ENCODE results near the gene LDLRAD4. TPM values are rescaled to one million over a fixed set of nuclear protein-coding genes. Genes with fewer than 3 reads are reported as not detected.

Gene LDLRAD4
- total and polyA plus RNA-seq, 2 experiments from 2014 or later: 0.73 to 1.9 TPM

GRCh38 chr18:13244135-13244534 is 25.6 kb downstream of the LDLRAD4 start:
- DNase-seq (ENCODE audit: low spot score) (no peak), ATAC-seq (no peak)
- no peaks in the 10 kb centered on the region for H3F3A ChIP-seq (replicated peaks; ENCODE audit: low read depth)
- no peak overlapping the region for H3K27ac ChIP-seq (ENCODE audit: low read depth)
- Mint-ChIP-seq H3K36me3 (ENCODE audit: low read depth) (no peaks in the 10 kb centered on the region), H3K4me1 (no peaks in the 10 kb centered on the region; the same call in 2 of the 3 replicates), H3K27ac (no peak overlapping the region), H3K4me3 (no peak overlapping the region), H3K27me3 (ENCODE audit: insufficient read depth, low read depth, poor library complexity) (peaks cover 7% of the 10 kb centered on the region), H3K9me3 (no peaks in the 10 kb centered on the region)
- H3K4me1 ChIP-seq (ENCODE audit: insufficient read depth): no peaks in the 10 kb centered on the region
- no peaks in the 10 kb centered on the region for H3K36me3 ChIP-seq (ENCODE audit: insufficient read depth)
- no peak overlapping the region for H2AFZ ChIP-seq
- H3K27me3 ChIP-seq (ENCODE audit: insufficient read depth): no peaks in the 10 kb centered on the region
- H3K4me3 ChIP-seq: no peak overlapping the region
- H3K79me2 ChIP-seq (replicated peaks; ENCODE audit: insufficient read depth): no peaks in the 10 kb centered on the region
- H3K9me2 ChIP-seq (ENCODE audit: insufficient read depth): no peaks in the 10 kb centered on the region
- no peaks in the 10 kb centered on the region for H4K20me1 ChIP-seq (replicated peaks; ENCODE audit: insufficient read depth)
- H3K4me2 ChIP-seq: no peak overlapping the region
- TF ChIP-seq EZH2phosphoT487 (IDR thresholded peaks at IDR 0.05; ENCODE audit: unreplicated experiment) (no peak), ETS1 (IDR thresholded peaks at IDR 0.05) (no peak), STAT1 (IDR thresholded peaks at IDR 0.05; ENCODE audit: unreplicated experiment) (no peak), REST (IDR thresholded peaks at IDR 0.05; ENCODE audit: unreplicated experiment) (no peak)

- no peaks in the 10 kb centered on the region for H3K27me3 ChIP-seq (ENCODE audit: insufficient read depth)
- no peaks in the 10 kb centered on the region for H3F3A ChIP-seq (replicated peaks; ENCODE audit: low read depth)
- ATAC-seq (no peak), DNase-seq (ENCODE audit: low spot score) (no peak)
- no peaks in the 10 kb centered on the region for H3K9me3 Mint-ChIP-seq
- no peaks in the 10 kb centered on the region for H4K20me1 ChIP-seq (replicated peaks; ENCODE audit: insufficient read depth)
- H3K4me1 ChIP-seq (ENCODE audit: insufficient read depth): no peaks in the 10 kb centered on the region
- no peaks in the 10 kb centered on the region for H3K79me2 ChIP-seq (replicated peaks; ENCODE audit: insufficient read depth)
- TF ChIP-seq ETS1 (IDR thresholded peaks at IDR 0.05) (no peak), REST (IDR thresholded peaks at IDR 0.05; ENCODE audit: unreplicated experiment) (no peak)
- TF ChIP-seq, protein P1, sequence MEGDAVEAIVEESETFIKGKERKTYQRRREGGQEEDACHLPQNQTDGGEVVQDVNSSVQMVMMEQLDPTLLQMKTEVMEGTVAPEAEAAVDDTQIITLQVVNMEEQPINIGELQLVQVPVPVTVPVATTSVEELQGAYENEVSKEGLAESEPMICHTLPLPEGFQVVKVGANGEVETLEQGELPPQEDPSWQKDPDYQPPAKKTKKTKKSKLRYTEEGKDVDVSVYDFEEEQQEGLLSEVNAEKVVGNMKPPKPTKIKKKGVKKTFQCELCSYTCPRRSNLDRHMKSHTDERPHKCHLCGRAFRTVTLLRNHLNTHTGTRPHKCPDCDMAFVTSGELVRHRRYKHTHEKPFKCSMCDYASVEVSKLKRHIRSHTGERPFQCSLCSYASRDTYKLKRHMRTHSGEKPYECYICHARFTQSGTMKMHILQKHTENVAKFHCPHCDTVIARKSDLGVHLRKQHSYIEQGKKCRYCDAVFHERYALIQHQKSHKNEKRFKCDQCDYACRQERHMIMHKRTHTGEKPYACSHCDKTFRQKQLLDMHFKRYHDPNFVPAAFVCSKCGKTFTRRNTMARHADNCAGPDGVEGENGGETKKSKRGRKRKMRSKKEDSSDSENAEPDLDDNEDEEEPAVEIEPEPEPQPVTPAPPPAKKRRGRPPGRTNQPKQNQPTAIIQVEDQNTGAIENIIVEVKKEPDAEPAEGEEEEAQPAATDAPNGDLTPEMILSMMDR (conservative IDR thresholded peaks at IDR 0.05; ENCODE audit: low read depth in 2 of 2): no peak
- no peaks in the 10 kb centered on the region for H3K9me2 ChIP-seq (ENCODE audit: insufficient read depth)
- no peak overlapping the region for H3K4me3 ChIP-seq
- no peaks in the 10 kb centered on the region for H3K4me1 Mint-ChIP-seq
- no peaks in the 10 kb centered on the region for H3K36me3 Mint-ChIP-seq (ENCODE audit: low read depth)
- no peak overlapping the region for H3K27ac Mint-ChIP-seq
- no peak overlapping the region for H3K4me2 ChIP-seq
- no peaks in the 10 kb centered on the region for H3K36me3 ChIP-seq (ENCODE audit: insufficient read depth)
- no peak overlapping the region for H2AFZ ChIP-seq
- H3K27ac ChIP-seq (ENCODE audit: low read depth): no peak overlapping the region
- H3K4me3 Mint-ChIP-seq: no peak overlapping the region
- H3K27me3 Mint-ChIP-seq (ENCODE audit: insufficient read depth, low read depth, poor library complexity): peaks cover 3% of the 10 kb centered on the region
Measured at GRCh38 chr18:13245481-13246000, 27.0 kb downstream of the LDLRAD4 start.

Measured in GM23338 (cell line).